SIG-M5 (cell line): Measurements from ENCODE around the gene SLC30A7.
"Not testable (repeated sequence)": the region's sequence is repeated elsewhere in the genome, so short reads cannot be mapped to it uniquely, and the experiment has no call there.

Experiments
- DNase-seq: peaks from one replicate; lab custom pipeline; 2025; lab: John Stamatoyannopoulos, UW

The SLC30A7 gene

GRCh38 chr1:100895540-100896480, at the start of gene SLC30A7:
SLC30A7 (plus strand) TSS chr1:100896090; CDS start chr1:100896263, 173 bp downstream.
- DNase-seq = peak; percentile 39

- no peak for DNase-seq
These were observed 48.4 kb upstream of the SLC30A7 start for GRCh38 chr1:100847361-100848082.

- no peak for DNase-seq
These were observed 44.2 kb upstream of the SLC30A7 start for GRCh38 chr1:100851726-100852125.

GRCh38 chr1:100852976-100853375, 42.9 kb upstream of the SLC30A7 start:
- DNase-seq = no peak

GRCh38 chr1:100855116-100855515, 40.8 kb upstream of the SLC30A7 start:
- DNase-seq = not testable (repeated sequence)

- no peak for DNase-seq
These were observed 35.4 kb upstream of the SLC30A7 start for GRCh38 chr1:100860397-100860991.

- DNase-seq = no peak
These were observed 34.5 kb upstream of the SLC30A7 start for GRCh38 chr1:100861379-100861778.

GRCh38 chr1:100862591-100862990, 33.3 kb upstream of the SLC30A7 start:
- no peak for DNase-seq

- no peak for DNase-seq
These were observed 29.6 kb upstream of the SLC30A7 start for GRCh38 chr1:100866041-100866900.

GRCh38 chr1:100866901-100867206, 29.0 kb upstream of the SLC30A7 start:
- DNase-seq = no peak

GRCh38 chr1:100868364-100868995, 27.4 kb upstream of the SLC30A7 start:
- no peak for DNase-seq

GRCh38 chr1:100869996-100870395, 25.9 kb upstream of the SLC30A7 start:
- no peak for DNase-seq

- DNase-seq = no peak
These were observed 21.5 kb upstream of the SLC30A7 start for GRCh38 chr1:100874433-100874832.

GRCh38 chr1:100875228-100875627, 20.7 kb upstream of the SLC30A7 start:
- DNase-seq = no peak

GRCh38 chr1:100876291-100876690, 19.6 kb upstream of the SLC30A7 start:
- DNase-seq = no peak

- DNase-seq = no peak
These were observed 16.5 kb upstream of the SLC30A7 start for GRCh38 chr1:100879422-100879821.

GRCh38 chr1:100881687-100882086, 14.2 kb upstream of the SLC30A7 start:
- DNase-seq = no peak

- DNase-seq = peak; percentile 32
These were observed 13.2 kb upstream of the SLC30A7 start for GRCh38 chr1:100882698-100883097.

- DNase-seq = no peak
These were observed 11.9 kb upstream of the SLC30A7 start for GRCh38 chr1:100883963-100884362.

GRCh38 chr1:100889007-100889406, 6.9 kb upstream of the SLC30A7 start:
- DNase-seq = not testable (repeated sequence)

- DNase-seq = not testable (repeated sequence)
These were observed 5.9 kb upstream of the SLC30A7 start for GRCh38 chr1:100889869-100890482.
